DND-41 (cell line): ENCODE measurements around the gene EIF4G3.

Experiments
- ATAC-seq: fragments of 200-7000 bp; cut with Tn5 transposase; 3 replicates; pipeline ENCODE4 v1.9.1; 2021; ENCODE audit warnings: low read depth; ENCODE audit not compliant: insufficient read depth
- DNase-seq: peaks from one replicate; pipeline ENCODE4 v3.0.0-alpha.2; 2020
- H2AFZ ChIP-seq: 2 replicates; pipeline ENCODE4 v1.6.0; 2012; ENCODE audit warnings: low read depth, low read length
- H3K27ac ChIP-seq: 2 replicates; pipeline ENCODE4 v1.5.1; 2012; ENCODE audit warnings: low read length, inconsistent platforms
- H3K27me3 ChIP-seq: fragments of 200-600 bp; sonication (generic); 2 replicates; pipeline ENCODE4 v1.6.0; 2012; ENCODE audit warnings: low read length, mild to moderate bottlenecking, inconsistent platforms; ENCODE audit not compliant: insufficient read depth, poor library complexity
- H3K36me3 ChIP-seq: 2 replicates; pipeline ENCODE4 v1.5.1; 2012; ENCODE audit warnings: low read length, inconsistent platforms; ENCODE audit not compliant: insufficient read depth
- H3K4me1 ChIP-seq: 2 replicates; pipeline ENCODE4 v1.5.1; 2012; ENCODE audit warnings: mild to moderate bottlenecking, low read length; ENCODE audit not compliant: insufficient read depth
- H3K4me2 ChIP-seq: 2 replicates; pipeline ENCODE4 v1.6.0; 2012; ENCODE audit warnings: mild to moderate bottlenecking, moderate library complexity, low read length, inconsistent platforms; ENCODE audit not compliant: insufficient read depth
- H3K4me3 ChIP-seq, 2 experiments: fragments of 200-600 bp in 1 of 2; shearing (Covaris generic) in 1 of 2; 2 replicates each; pipeline ENCODE4 v1.5.1; 2012 to 2016; ENCODE audit warnings: inconsistent platforms in 2 of 2, low read length in 2 of 2, mild to moderate bottlenecking in 2 of 2, low read depth in 1 of 2, moderate library complexity in 1 of 2
- H3K79me2 ChIP-seq: 2 replicates; pipeline ENCODE4 v1.6.0; 2012; ENCODE audit warnings: low read length, inconsistent platforms; ENCODE audit not compliant: insufficient read depth
- H3K9ac ChIP-seq: 2 replicates; pipeline ENCODE4 v1.6.0; 2012; ENCODE audit warnings: low read depth, mild to moderate bottlenecking, inconsistent platforms, low read length, moderate library complexity
- H3K9me3 ChIP-seq: 2 replicates; pipeline ENCODE4 v1.5.1; 2012; ENCODE audit warnings: low read length, moderate library complexity, mild to moderate bottlenecking, inconsistent platforms; ENCODE audit not compliant: insufficient read depth, severe bottlenecking
- H4K20me1 ChIP-seq: 2 replicates; pipeline ENCODE4 v1.6.0; 2012; ENCODE audit warnings: low read length; ENCODE audit not compliant: insufficient read depth
- CTCF ChIP-seq: IDR thresholded peaks from 2 replicates; pipeline ENCODE4 v1.5.1; 2012; ENCODE audit warnings: borderline replicate concordance, low read length, moderate library complexity, mild to moderate bottlenecking; ENCODE audit not compliant: poor library complexity, severe bottlenecking; ENCODE audit errors: extremely low read depth
- EZH2 ChIP-seq: IDR thresholded peaks from 3 replicates; pipeline ENCODE4 v1.6.1; 2012; ENCODE audit warnings: borderline replicate concordance, low read depth, mild to moderate bottlenecking, moderate library complexity, low read length, inconsistent platforms; ENCODE audit not compliant: severe bottlenecking

Gene EIF4G3

GRCh38 chr1:20847611-20848080, 329.1 kb downstream of the EIF4G3 start:
- DNase-seq: no peak
- Histone ChIP-seq H3K4me2 (no peak overlapping the region), H3K36me3 (peaks cover 51% of the 10 kb centered on the region; the same call in 1 of the 2 replicates), H3K9me3 (no peaks in the 10 kb centered on the region), H3K27ac (no peak overlapping the region), H3K79me2 (no peaks in the 10 kb centered on the region), H3K27me3 (no peaks in the 10 kb centered on the region), H3K9ac (no peak overlapping the region), H3K4me3 (no peak overlapping the region), H2AFZ (no peak overlapping the region), H3K4me1 (no peaks in the 10 kb centered on the region), H4K20me1 (no peaks in the 10 kb centered on the region)
- ATAC-seq: no peak
- TF ChIP-seq CTCF (no peak), EZH2 (no peak)

- Histone ChIP-seq H3K4me3 (no peak overlapping the region), H3K27ac (no peak overlapping the region), H3K4me1 (no peaks in the 10 kb centered on the region), H3K9me3 (no peaks in the 10 kb centered on the region), H2AFZ (no peak overlapping the region), H3K27me3 (no peaks in the 10 kb centered on the region), H3K9ac (no peak overlapping the region), H3K4me2 (no peak overlapping the region), H4K20me1 (no peaks in the 10 kb centered on the region), H3K79me2 (no peaks in the 10 kb centered on the region), H3K36me3 (peaks cover 42% of the 10 kb centered on the region; the same call in 1 of the 2 replicates)
- TF ChIP-seq CTCF (no peak), EZH2 (no peak)
- ATAC-seq (no peak), DNase-seq (no peak)
These were observed 330.0 kb downstream of the EIF4G3 start for GRCh38 chr1:20846461-20847374.

GRCh38 chr1:20840731-20841130, 336.0 kb downstream of the EIF4G3 start:
- Histone ChIP-seq H3K9ac (no peak overlapping the region), H2AFZ (no peak overlapping the region), H3K27ac (no peak overlapping the region), H3K4me1 (no peaks in the 10 kb centered on the region), H3K27me3 (no peaks in the 10 kb centered on the region), H3K4me2 (no peak overlapping the region), H3K36me3 (peaks cover 23% of the 10 kb centered on the region), H3K79me2 (no peaks in the 10 kb centered on the region), H3K9me3 (no peaks in the 10 kb centered on the region), H4K20me1 (no peaks in the 10 kb centered on the region), H3K4me3 (no peak overlapping the region)
- ATAC-seq (no peak), DNase-seq (no peak)
- TF ChIP-seq EZH2 (no peak), CTCF (no peak)
